Dedifferentiated amniotic fluid mesenchymal stem cell (primary cell): Measurements from ENCODE around the gene CBX5.
"Not testable (repeated sequence)": the region's sequence is repeated elsewhere in the genome, so short reads cannot be mapped to it uniquely, and the experiment has no call there.

Experiments used
- DNase-seq: peaks from one replicate; pipeline ENCODE4 v3.0.0-alpha.2; 2016; ENCODE audit errors: extremely low spot score

Gene CBX5

GRCh38 chr12:54197431-54197909, 82.5 kb downstream of the CBX5 start:
- DNase-seq, result no peak

- no peak for DNase-seq
Measured at GRCh38 chr12:54197010-54197409, 82.9 kb downstream of the CBX5 start.

DNA sequence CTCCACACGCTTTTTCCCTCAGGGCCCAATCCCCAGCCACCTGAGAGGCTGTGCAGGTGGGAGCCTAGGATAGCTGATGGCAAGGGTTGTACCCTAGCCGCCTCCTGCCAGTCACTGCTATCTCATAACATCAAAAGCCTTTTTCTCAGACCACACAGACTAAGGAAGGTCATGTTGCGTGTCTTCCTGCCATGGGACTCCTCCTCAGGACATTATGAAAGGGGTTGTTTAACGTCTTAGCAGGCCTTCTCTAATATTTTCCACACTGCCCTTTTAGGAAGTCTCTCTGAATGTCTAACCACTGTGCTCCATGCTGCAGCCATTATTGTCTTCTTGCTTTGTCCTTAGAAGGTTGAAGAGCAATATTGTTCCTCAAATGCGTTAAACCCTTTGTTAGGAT, 83.5 kb downstream of the CBX5 start:
- DNase-seq, result no peak

- DNase-seq, result no peak
Measured at GRCh38 chr12:54195737-54196347, 84.1 kb downstream of the CBX5 start.

DNA sequence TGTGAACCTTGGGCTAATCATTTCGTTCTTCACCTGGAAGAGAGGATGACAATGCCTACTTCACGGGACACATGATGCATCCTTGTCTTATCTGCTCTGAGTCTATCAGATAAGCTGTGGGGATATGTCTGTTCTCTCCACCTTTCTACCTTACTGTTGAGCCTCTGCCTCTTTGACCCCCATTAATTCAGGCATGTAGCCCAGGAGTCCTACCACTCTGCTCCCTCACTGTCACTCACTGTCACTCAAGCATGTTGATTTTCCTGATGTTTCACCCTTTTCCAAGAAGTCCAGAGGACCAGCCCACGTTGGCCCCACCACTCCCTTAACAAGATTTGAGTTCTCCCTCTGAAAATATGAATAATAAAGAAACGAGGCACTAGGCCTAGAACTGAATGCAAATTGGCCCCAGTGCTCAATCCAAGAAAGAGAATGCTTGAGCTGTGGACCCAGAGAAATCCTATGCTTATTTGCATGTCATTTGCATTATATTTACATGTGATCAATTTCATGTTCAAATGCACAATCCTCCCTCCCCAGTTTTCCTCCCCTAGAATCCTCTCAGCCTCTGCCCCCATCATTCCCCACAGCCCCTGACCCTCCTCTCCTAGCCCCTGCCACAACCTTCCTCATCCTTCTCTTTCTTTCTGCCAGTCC, 84.7 kb downstream of the CBX5 start:
- no peak for DNase-seq

DNA sequence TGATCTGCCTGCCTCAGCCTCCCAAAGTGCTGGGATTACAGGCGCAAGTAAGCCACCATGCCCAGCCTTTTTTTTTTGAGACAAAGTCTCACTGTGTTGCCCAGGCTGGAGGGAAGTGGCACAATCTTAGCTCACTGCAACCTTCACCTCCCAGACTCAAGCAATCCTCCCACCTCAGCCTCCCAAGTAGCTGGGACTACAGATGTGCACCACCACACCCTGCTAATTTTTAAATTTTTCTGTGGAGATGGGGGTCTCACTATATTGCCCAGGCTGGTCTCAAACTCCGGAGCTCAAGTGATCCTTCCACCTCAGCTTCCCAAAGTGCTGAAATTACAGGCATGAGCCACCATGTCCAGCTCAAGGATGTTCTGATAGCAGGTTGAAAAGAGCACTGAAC, 85.3 kb downstream of the CBX5 start:
- DNase-seq, result not testable (repeated sequence)

DNA sequence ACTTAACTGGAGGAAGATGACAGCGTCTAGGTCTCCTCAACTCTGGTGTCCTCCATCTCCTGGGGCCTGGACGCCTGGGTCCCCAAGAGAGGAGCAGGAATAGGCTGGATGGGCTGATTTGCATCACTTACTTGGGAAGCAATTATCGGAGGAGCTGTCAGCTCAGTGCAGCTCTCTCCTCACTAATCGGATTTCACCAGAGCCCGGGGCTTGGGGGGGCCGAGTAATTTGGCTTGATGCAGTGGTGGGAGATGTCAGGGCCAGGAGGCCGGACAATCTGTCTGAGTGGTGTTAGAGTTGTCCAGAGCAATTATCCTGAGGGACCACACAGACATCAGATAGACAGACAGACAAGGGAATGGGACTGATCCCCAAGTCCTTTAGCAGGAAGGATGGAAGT, 86.5 kb downstream of the CBX5 start:
- no peak for DNase-seq

DNA sequence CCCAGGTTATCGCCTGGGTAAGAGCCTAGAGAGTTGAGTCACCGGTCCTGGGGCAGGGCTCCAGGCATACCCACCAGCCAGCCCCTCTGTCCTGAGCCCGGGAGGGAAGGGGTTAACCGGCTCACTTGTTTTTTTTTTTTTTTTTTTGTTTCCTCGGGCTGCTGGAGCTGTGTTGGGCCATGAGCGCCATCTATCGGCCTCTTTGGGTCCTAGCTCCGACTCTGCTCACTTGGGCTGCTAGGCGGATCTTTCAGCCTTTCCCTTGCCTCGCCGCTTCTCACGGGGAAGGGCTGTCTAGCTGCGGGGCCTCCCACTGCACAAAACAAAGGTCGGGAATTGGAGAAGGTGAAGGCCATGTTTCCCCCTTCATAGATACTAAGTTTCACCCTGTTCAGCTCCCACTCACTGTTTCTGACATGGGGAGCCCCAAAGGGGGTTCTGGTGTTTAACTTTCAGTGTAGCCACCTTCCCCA, 88.3 kb downstream of the CBX5 start:
- DNase-seq, result peak; percentile 87

DNA sequence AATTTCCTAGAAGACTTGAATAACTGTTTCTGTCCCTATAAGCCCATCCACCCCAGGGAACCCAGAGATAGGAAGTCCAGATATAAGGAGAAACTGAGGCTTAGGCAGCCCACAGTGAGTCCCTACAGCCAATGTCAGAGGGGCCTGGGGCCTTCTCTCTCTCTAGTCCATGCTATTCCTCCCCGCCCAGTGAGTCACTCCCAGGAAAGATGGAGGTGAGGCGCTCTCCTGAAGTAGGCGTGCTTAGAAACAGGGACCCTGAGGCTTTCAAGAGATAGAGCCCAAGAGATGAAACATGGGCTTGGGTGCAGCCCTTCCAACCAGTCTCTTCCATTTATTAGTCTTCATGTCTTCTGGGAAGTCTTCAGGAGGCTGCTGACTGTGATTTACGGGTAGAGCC, 88.8 kb downstream of the CBX5 start:
- DNase-seq, result no peak

GRCh38 chr12:54189198-54189539, 90.8 kb downstream of the CBX5 start:
- DNase-seq, result no peak

- no peak for DNase-seq
Measured at GRCh38 chr12:54187075-54187474, 92.8 kb downstream of the CBX5 start.

DNA sequence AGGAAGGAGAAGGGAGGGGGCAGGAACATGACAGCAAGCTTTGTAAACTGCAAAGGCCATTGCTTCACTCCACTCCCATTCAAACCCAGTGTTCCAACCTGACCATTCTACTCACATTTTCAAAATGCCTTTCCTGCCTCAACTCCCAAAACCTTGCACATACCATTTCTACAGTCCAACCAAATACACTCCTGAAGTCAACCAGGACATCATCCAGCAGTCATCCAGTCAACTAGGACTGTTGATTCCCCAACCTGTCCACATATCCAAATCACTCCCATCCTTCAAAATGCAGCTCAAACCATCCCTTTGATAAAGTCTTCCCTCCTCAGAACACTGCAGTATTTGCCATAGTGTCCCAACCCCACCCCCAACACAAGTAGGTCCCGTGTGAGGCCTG, 94.0 kb downstream of the CBX5 start:
- no peak for DNase-seq

- not testable (repeated sequence) for DNase-seq
Measured at GRCh38 chr12:54185297-54185696, 94.6 kb downstream of the CBX5 start.

DNA sequence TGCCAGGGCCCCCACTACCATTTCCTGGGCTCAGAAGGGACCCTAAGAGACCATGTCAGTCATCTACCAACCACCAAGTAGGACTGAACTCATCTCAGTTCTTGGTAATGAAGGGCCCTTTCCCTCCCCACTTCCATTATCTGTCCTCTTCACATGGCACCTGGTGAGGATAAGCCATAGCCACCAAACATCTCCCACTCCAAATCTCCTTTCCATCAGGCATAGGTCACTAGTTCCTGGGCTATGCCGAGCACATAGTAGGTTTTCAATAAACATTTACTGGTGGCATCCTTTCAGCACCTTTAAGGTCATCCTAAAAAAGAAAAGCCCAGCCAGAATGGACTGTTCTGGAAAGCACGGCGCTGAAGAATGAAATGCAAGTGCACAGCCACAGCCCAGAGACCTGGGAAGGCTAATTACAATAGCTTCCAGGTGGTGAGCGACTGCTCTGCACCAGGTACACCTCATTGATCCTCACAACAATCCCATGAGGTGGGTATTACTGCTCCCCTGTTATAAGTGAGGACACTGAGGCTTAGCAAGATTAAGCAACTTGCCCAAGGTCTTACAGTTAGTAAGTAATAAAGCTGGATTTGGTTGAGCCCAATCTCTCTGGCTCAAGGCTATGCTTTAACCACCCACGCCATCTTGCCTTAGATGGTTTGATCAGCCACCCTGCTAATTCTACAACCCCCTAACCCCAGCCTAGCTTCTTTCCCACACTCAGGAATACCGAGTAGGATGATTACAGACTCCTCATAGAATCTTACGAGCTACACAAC, 95.7 kb downstream of the CBX5 start:
- DNase-seq, result no peak

GRCh38 chr12:54182981-54183380, 96.9 kb downstream of the CBX5 start:
- no peak for DNase-seq

- no peak for DNase-seq
Measured at GRCh38 chr12:54182086-54182485, 97.8 kb downstream of the CBX5 start.
